IMR-90 (cell line): ENCODE measurements around the gene DCC.

ENCODE experiments used
- CEBPB ChIP-seq: IDR thresholded peaks from 2 replicates; pipeline ENCODE4 v1.6.1; 2012; ENCODE audit warnings: low read depth, low read length, improper control_type of control experiment
- CTCF ChIP-seq: conservative IDR thresholded peaks from 2 replicates; pipeline ENCODE4 v1.5.1; 2012; ENCODE audit warnings: mild to moderate bottlenecking, low read depth, low read length, improper control_type of control experiment
- ELK1 ChIP-seq: fragments of 150-350 bp; IDR thresholded peaks from 2 replicates; pipeline ENCODE4 v1.6.1; 2016; ENCODE audit warnings: low read depth, mild to moderate bottlenecking, low read length, moderate library complexity, borderline replicate concordance
- FOS ChIP-seq: fragments of 150-350 bp; IDR thresholded peaks from 2 replicates; pipeline ENCODE4 v1.6.1; 2016; ENCODE audit warnings: low read depth, low read length
- MAFK ChIP-seq: IDR thresholded peaks from 2 replicates; pipeline ENCODE4 v1.6.1; 2012; ENCODE audit warnings: low read depth, low read length, improper control_type of control experiment
- MAZ ChIP-seq: IDR thresholded peaks from 2 replicates; pipeline ENCODE4 v1.6.1; 2012; ENCODE audit warnings: low read depth, mild to moderate bottlenecking, low read length, improper control_type of control experiment, moderate library complexity, borderline replicate concordance
- MXI1 ChIP-seq: IDR thresholded peaks from 2 replicates; pipeline ENCODE4 v1.6.1; 2012; ENCODE audit warnings: low read depth, mild to moderate bottlenecking, low read length, moderate library complexity, borderline replicate concordance
- POLR2A ChIP-seq: IDR thresholded peaks from 2 replicates; pipeline ENCODE4 v1.6.1; 2012; ENCODE audit warnings: mild to moderate bottlenecking, low read depth, low read length
- RAD21 ChIP-seq: IDR thresholded peaks from 2 replicates; pipeline ENCODE4 v1.6.1; 2012; ENCODE audit warnings: low read length, improper control_type of control experiment
- RCOR1 ChIP-seq: IDR thresholded peaks from 2 replicates; pipeline ENCODE4 v1.6.1; 2012; ENCODE audit warnings: mild to moderate bottlenecking, low read length, improper control_type of control experiment; ENCODE audit not compliant: insufficient replicate concordance
- RFX5 ChIP-seq: IDR thresholded peaks from 2 replicates; pipeline ENCODE4 v1.8.0; 2012; ENCODE audit warnings: low read depth, mild to moderate bottlenecking, low read length, moderate library complexity

- TF ChIP-seq CTCF = no peak
- no peak for TF ChIP-seq POLR2A
- TF ChIP-seq MXI1 = no peak
- no peak for TF ChIP-seq CEBPB
- no peak for TF ChIP-seq RAD21
- TF ChIP-seq RFX5 = no peak
- no peak for TF ChIP-seq MAZ
- TF ChIP-seq FOS = no peak
- TF ChIP-seq ELK1 = no peak
- no peak for TF ChIP-seq RCOR1
- no peak for TF ChIP-seq MAFK
Observed at GRCh38 chr18:52311331-52311730, 28.7 kb upstream of the DCC start.
